ENCODE results near the gene AP1B1.

AP1B1 gene

GRCh38 chr22:29341056-29341848 lies 47.1 kb downstream of the AP1B1 start:
- H3K36me3 ChIP-seq (ENCODE audit: control insufficient read depth in 2 of 2, insufficient read depth in 2 of 2, low read length in 2 of 2) = peaks cover 37 to 54% of the 10 kb centered on the region in 2 donors

GRCh38 chr22:29340566-29340965 lies 47.8 kb downstream of the AP1B1 start:
- no peak overlapping the region for H3K27ac ChIP-seq (ENCODE audit: low read length)
- no peaks in the 10 kb centered on the region for H3K9me3 ChIP-seq (ENCODE audit: control insufficient read depth in 2 of 2, low read length in 2 of 2)

More at GRCh38 chr22:29341056-29341848, 47.1 kb downstream of the AP1B1 start:
- Histone ChIP-seq H3K9me3 (ENCODE audit: control insufficient read depth in 2 of 2, low read length in 2 of 2) (no peaks in the 10 kb centered on the region), H3K4me3 (ENCODE audit: low read length in 2 of 2) (no peak overlapping the region), H3K27ac (ENCODE audit: low read length) (no peak overlapping the region), H3K4me1 (ENCODE audit: control insufficient read depth, insufficient read depth, low read length) (peaks cover 21% of the 10 kb centered on the region), H3K27me3 (ENCODE audit: control insufficient read depth in 1 of 2, insufficient read depth in 2 of 2, low read length in 2 of 2) (no peaks in the 10 kb centered on the region), H3K9ac (ENCODE audit: low read length in 2 of 2) (no peak overlapping the region)

GRCh38 chr22:29339381-29340235 lies 48.8 kb downstream of the AP1B1 start:
- H3K36me3 ChIP-seq (ENCODE audit: control insufficient read depth in 2 of 2, insufficient read depth in 2 of 2, low read length in 2 of 2) = peaks cover 45 to 62% of the 10 kb centered on the region in 2 donors
- H3K9me3 ChIP-seq (ENCODE audit: control insufficient read depth in 2 of 2, low read length in 2 of 2) = no peaks in the 10 kb centered on the region
- no peaks in the 10 kb centered on the region for H3K27me3 ChIP-seq (ENCODE audit: control insufficient read depth in 1 of 2, insufficient read depth in 2 of 2, low read length in 2 of 2)
- peaks cover 14% of the 10 kb centered on the region for H3K4me1 ChIP-seq (ENCODE audit: control insufficient read depth, insufficient read depth, low read length)
- no peak overlapping the region for H3K4me3 ChIP-seq (ENCODE audit: low read length in 2 of 2)
- no peak overlapping the region for H3K9ac ChIP-seq (ENCODE audit: low read length in 2 of 2)
- H3K27ac ChIP-seq (ENCODE audit: low read length) = no peak overlapping the region

More at GRCh38 chr22:29340566-29340965, 47.8 kb downstream of the AP1B1 start:
- no peak overlapping the region for H3K4me3 ChIP-seq (ENCODE audit: low read length in 2 of 2)
- no peaks in the 10 kb centered on the region for H3K27me3 ChIP-seq (ENCODE audit: control insufficient read depth in 1 of 2, insufficient read depth in 2 of 2, low read length in 2 of 2)
- peaks cover 41 to 57% of the 10 kb centered on the region in 2 donors for H3K36me3 ChIP-seq (ENCODE audit: control insufficient read depth in 2 of 2, insufficient read depth in 2 of 2, low read length in 2 of 2)
- H3K9ac ChIP-seq (ENCODE audit: low read length in 2 of 2) = no peak overlapping the region
- peaks cover 16% of the 10 kb centered on the region for H3K4me1 ChIP-seq (ENCODE audit: control insufficient read depth, insufficient read depth, low read length)

DNA sequence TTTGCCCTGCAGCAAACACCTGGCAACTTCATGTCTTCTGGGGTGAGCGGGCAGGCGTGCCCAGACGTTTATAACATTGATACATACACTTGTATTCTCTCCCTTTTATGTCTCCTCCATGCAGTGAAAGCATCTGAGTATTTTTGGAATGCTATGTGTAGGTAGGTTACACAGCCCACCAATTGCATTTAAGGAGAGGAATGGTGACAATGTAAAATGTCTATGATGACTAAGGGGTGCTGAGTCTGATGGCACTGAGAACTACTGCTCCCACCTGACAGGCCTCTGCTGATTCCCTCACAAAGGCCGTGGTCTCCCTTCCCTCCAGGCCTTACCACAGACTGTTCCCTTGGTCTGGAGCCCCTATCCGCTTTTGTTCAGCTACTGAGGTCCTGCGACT lies 50.0 kb downstream of the AP1B1 start:
- Histone ChIP-seq H3K27ac (ENCODE audit: low read length) (no peak overlapping the region), H3K27me3 (ENCODE audit: control insufficient read depth in 1 of 2, insufficient read depth in 2 of 2, low read length in 2 of 2) (no peaks in the 10 kb centered on the region), H3K36me3 (ENCODE audit: control insufficient read depth in 2 of 2, insufficient read depth in 2 of 2, low read length in 2 of 2) (peaks cover 45 to 67% of the 10 kb centered on the region in 2 donors), H3K9ac (ENCODE audit: low read length in 2 of 2) (no peak overlapping the region), H3K4me1 (ENCODE audit: control insufficient read depth, insufficient read depth, low read length) (peaks cover 5% of the 10 kb centered on the region), H3K9me3 (ENCODE audit: control insufficient read depth in 2 of 2, low read length in 2 of 2) (no peaks in the 10 kb centered on the region), H3K4me3 (ENCODE audit: low read length in 2 of 2) (no peak overlapping the region)

- H3K4me1 ChIP-seq (ENCODE audit: control insufficient read depth, insufficient read depth, low read length) = no peaks in the 10 kb centered on the region
- no peak overlapping the region for H3K9ac ChIP-seq (ENCODE audit: low read length in 2 of 2)
- peaks cover 48 to 69% of the 10 kb centered on the region in 2 donors for H3K36me3 ChIP-seq (ENCODE audit: control insufficient read depth in 2 of 2, insufficient read depth in 2 of 2, low read length in 2 of 2)
- H3K4me3 ChIP-seq (ENCODE audit: low read length in 2 of 2) = no peak overlapping the region
- no peaks in the 10 kb centered on the region for H3K9me3 ChIP-seq (ENCODE audit: control insufficient read depth in 2 of 2, low read length in 2 of 2)
- no peak overlapping the region for H3K27ac ChIP-seq (ENCODE audit: low read length)
- H3K27me3 ChIP-seq (ENCODE audit: control insufficient read depth in 1 of 2, insufficient read depth in 2 of 2, low read length in 2 of 2) = no peaks in the 10 kb centered on the region
Measured at GRCh38 chr22:29337631-29338284, 50.6 kb downstream of the AP1B1 start.

- Histone ChIP-seq H3K9ac (ENCODE audit: low read length in 2 of 2) (no peak overlapping the region), H3K4me3 (ENCODE audit: low read length in 2 of 2) (no peak overlapping the region), H3K36me3 (ENCODE audit: control insufficient read depth in 2 of 2, insufficient read depth in 2 of 2, low read length in 2 of 2) (peaks cover 45 to 67% of the 10 kb centered on the region in 2 donors), H3K27ac (ENCODE audit: low read length) (peak overlapping the region; percentile 18), H3K4me1 (ENCODE audit: control insufficient read depth, insufficient read depth, low read length) (no peaks in the 10 kb centered on the region), H3K9me3 (ENCODE audit: control insufficient read depth in 2 of 2, low read length in 2 of 2) (no peaks in the 10 kb centered on the region), H3K27me3 (ENCODE audit: control insufficient read depth in 1 of 2, insufficient read depth in 2 of 2, low read length in 2 of 2) (no peaks in the 10 kb centered on the region)
Measured at GRCh38 chr22:29336751-29337490, 51.4 kb downstream of the AP1B1 start.

GRCh38 chr22:29335656-29336055 lies 52.7 kb downstream of the AP1B1 start:
- no peak overlapping the region for H3K9ac ChIP-seq (ENCODE audit: low read length in 2 of 2)
- H3K4me3 ChIP-seq (ENCODE audit: low read length in 2 of 2) = no peak overlapping the region
- no peaks in the 10 kb centered on the region for H3K9me3 ChIP-seq (ENCODE audit: control insufficient read depth in 2 of 2, low read length in 2 of 2)
- H3K27me3 ChIP-seq (ENCODE audit: control insufficient read depth in 1 of 2, insufficient read depth in 2 of 2, low read length in 2 of 2) = no peaks in the 10 kb centered on the region
- H3K4me1 ChIP-seq (ENCODE audit: control insufficient read depth, insufficient read depth, low read length) = peaks cover 5% of the 10 kb centered on the region
- H3K36me3 ChIP-seq (ENCODE audit: control insufficient read depth in 2 of 2, insufficient read depth in 2 of 2, low read length in 2 of 2) = peaks cover 35 to 63% of the 10 kb centered on the region in 2 donors
- H3K27ac ChIP-seq (ENCODE audit: low read length) = no peak overlapping the region

DNA sequence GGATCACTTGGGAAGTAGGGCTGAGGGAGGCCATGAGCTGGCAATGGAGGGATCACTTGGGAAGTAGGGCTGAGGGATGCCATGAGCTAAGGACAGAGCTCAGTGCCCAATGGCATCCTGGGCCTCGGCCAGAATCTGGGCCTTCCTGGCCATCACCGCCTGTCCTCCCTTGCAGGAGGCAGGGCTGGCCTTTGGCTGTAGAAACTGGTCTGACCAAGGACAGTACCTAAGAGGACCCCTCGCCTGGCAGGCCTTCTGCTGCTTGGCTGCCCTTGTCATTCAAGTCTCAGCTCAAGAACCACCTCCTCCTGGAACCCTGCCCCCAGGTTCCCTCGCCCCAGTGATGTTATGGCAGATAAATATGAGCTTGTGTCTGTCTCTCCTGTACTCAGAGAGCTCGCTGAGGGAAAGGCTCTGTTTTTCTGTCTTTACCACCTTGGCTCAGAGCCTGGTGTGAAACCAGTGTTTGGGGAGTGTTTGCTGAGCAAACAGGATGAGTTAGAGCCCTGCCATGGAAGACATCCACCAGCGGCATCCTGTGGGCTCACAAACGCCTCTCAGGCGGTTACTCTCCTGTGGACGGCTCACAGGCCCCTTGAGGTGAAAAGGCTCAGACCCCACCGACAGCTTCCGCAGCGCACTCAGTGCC lies 53.5 kb downstream of the AP1B1 start:
- H3K9me3 ChIP-seq (ENCODE audit: control insufficient read depth in 2 of 2, low read length in 2 of 2) = no peaks in the 10 kb centered on the region
- peaks cover 29 to 58% of the 10 kb centered on the region in 2 donors for H3K36me3 ChIP-seq (ENCODE audit: control insufficient read depth in 2 of 2, insufficient read depth in 2 of 2, low read length in 2 of 2)
- no peak overlapping the region for H3K9ac ChIP-seq (ENCODE audit: low read length in 2 of 2)
- peaks cover 5% of the 10 kb centered on the region for H3K4me1 ChIP-seq (ENCODE audit: control insufficient read depth, insufficient read depth, low read length)
- H3K4me3 ChIP-seq (ENCODE audit: low read length in 2 of 2) = no peak overlapping the region
- no peaks in the 10 kb centered on the region for H3K27me3 ChIP-seq (ENCODE audit: control insufficient read depth in 1 of 2, insufficient read depth in 2 of 2, low read length in 2 of 2)
- no peak overlapping the region for H3K27ac ChIP-seq (ENCODE audit: low read length)

GRCh38 chr22:29334148-29334547 lies 54.2 kb downstream of the AP1B1 start:
- Histone ChIP-seq H3K9ac (ENCODE audit: low read length in 2 of 2) (no peak overlapping the region), H3K9me3 (ENCODE audit: control insufficient read depth in 2 of 2, low read length in 2 of 2) (no peaks in the 10 kb centered on the region), H3K4me1 (ENCODE audit: control insufficient read depth, insufficient read depth, low read length) (peaks cover 5% of the 10 kb centered on the region), H3K36me3 (ENCODE audit: control insufficient read depth in 2 of 2, insufficient read depth in 2 of 2, low read length in 2 of 2) (peaks cover 30 to 56% of the 10 kb centered on the region in 2 donors), H3K27me3 (ENCODE audit: control insufficient read depth in 1 of 2, insufficient read depth in 2 of 2, low read length in 2 of 2) (no peaks in the 10 kb centered on the region), H3K27ac (ENCODE audit: low read length) (no peak overlapping the region), H3K4me3 (ENCODE audit: low read length in 2 of 2) (no peak overlapping the region)
